Uterus (tissue), 4 donors: ENCODE measurements around the gene ACOX2. TPM values are rescaled to one million over a fixed set of nuclear protein-coding genes. Genes with fewer than 3 reads are reported as not detected.

Source experiments
- DNase-seq, 2 donors: peaks; one replicate each; pipeline ENCODE4 v3.0.0-alpha.2; 2019 to 2020
- H3K27ac ChIP-seq, 2 donors: fragments of 200-600 bp; sonication (generic); 1 replicate in 1 of 2; 2 replicates in 1 of 2; pipeline ENCODE4 v1.5.1; 2016 to 2018
- H3K27me3 ChIP-seq, 2 donors: fragments of 200-600 bp; sonication (generic); one replicate each; pipeline ENCODE4 v1.5.1; 2018 to 2019; ENCODE audit warnings: control low read depth in 1 of 2
- H3K36me3 ChIP-seq, 2 donors: fragments of 200-600 bp; sonication (generic); one replicate each; pipeline ENCODE4 v1.5.1; 2019; ENCODE audit warnings: control low read depth in 1 of 2
- H3K4me1 ChIP-seq, 2 donors: fragments of 200-600 bp; sonication (generic); one replicate each; pipeline ENCODE4 v1.5.1; 2018 to 2019; ENCODE audit warnings: control low read depth in 1 of 2
- H3K4me3 ChIP-seq, 2 donors: fragments of 200-600 bp; sonication (generic); 1 replicate in 1 of 2; 2 replicates in 1 of 2; pipeline ENCODE4 v1.5.1; 2018 to 2019; ENCODE audit warnings: mild to moderate bottlenecking in 1 of 2
- H3K9me3 ChIP-seq, 2 donors: fragments of 200-600 bp; sonication (generic); one replicate each; pipeline ENCODE4 v1.5.1; 2019; ENCODE audit warnings: control low read depth in 1 of 2
- POLR2A ChIP-seq, 2 donors: fragments of 450-650 bp; IDR thresholded peaks; one replicate each; pipeline ENCODE4 v1.6.1; 2016; ENCODE audit warnings: antibody characterized with exemption in 2 of 2, mild to moderate bottlenecking in 1 of 2, moderate library complexity in 1 of 2
- intact Hi-C: fragments of 100-400 bp; cut with DNase I; formaldehyde crosslinking; loops from one replicate; pipeline ENCODE4 v1.15.1; 2023; ENCODE audit warnings: low total_unique reads
- total RNA-seq, 4 donors: library from RNA; depleted of rRNA in 3 of 4; stranded (reverse); fragments of >200 nt in 3 of 4; gene quantifications; one replicate each; pipeline versions ENCODE4 v1.1.0 to v1.2.4, GENCODE V29; 2014 to 2023
- TF ChIP-seq, protein P1 (sequence below), 4 experiments: fragments of 200-600 bp in 2 of 4; fragments of 450-650 bp in 2 of 4; sonication (generic) in 2 of 4; IDR thresholded peaks; one replicate each; pipeline ENCODE4 v1.5.1; 2016 to 2019; ENCODE audit warnings: antibody characterized with exemption in 4 of 4, mild to moderate bottlenecking in 2 of 4, moderate library complexity in 1 of 4
- donor health status: DM: yes; HTN: yes; CAD: no.

ACOX2 gene
- total RNA-seq, 4 donors from 2014 or later = 10.3 to 33.7 (median 23.6) TPM

- Histone ChIP-seq H3K4me3 (no peak overlapping the region), H3K4me1 (no peaks in the 10 kb centered on the region)
- intact Hi-C loops = no loop called here
Measured at GRCh38 chr3:58507356-58508078, 29.5 kb downstream of the ACOX2 start.

DNA sequence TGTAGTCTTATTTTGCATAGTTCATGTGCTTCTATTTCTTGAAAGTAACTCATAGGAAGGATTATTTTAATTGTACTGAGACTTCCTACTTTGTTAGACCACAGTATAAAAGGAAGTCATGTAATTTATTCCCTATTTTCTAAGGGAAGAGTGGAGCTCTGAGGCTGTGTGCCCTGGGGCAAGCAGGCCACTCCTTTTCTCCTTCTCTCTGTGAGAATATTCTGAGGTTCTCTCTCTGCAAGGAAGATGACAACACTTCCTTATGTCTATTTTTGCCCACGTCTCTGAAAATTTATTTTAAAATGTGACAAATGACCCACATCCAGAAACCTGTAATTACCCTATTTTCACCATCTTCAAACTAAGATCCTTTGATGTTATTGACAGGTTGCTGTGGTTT lies 34.1 kb downstream of the ACOX2 start:
- Histone ChIP-seq H3K9me3 (no peaks in the 10 kb centered on the region), H3K36me3 (no peaks in the 10 kb centered on the region), H3K27ac (no peak overlapping the region), H3K4me1 (no peaks in the 10 kb centered on the region), H3K27me3 (no peaks in the 10 kb centered on the region), H3K4me3 (no peak overlapping the region)
- TF ChIP-seq, protein P1, sequence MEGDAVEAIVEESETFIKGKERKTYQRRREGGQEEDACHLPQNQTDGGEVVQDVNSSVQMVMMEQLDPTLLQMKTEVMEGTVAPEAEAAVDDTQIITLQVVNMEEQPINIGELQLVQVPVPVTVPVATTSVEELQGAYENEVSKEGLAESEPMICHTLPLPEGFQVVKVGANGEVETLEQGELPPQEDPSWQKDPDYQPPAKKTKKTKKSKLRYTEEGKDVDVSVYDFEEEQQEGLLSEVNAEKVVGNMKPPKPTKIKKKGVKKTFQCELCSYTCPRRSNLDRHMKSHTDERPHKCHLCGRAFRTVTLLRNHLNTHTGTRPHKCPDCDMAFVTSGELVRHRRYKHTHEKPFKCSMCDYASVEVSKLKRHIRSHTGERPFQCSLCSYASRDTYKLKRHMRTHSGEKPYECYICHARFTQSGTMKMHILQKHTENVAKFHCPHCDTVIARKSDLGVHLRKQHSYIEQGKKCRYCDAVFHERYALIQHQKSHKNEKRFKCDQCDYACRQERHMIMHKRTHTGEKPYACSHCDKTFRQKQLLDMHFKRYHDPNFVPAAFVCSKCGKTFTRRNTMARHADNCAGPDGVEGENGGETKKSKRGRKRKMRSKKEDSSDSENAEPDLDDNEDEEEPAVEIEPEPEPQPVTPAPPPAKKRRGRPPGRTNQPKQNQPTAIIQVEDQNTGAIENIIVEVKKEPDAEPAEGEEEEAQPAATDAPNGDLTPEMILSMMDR (IDR thresholded peaks at IDR 0.05) = no peak
- TF ChIP-seq POLR2A (IDR thresholded peaks at IDR 0.05) = no peak
- no peak for DNase-seq
- intact Hi-C loops = no loop called here

More at GRCh38 chr3:58507356-58508078, 29.5 kb downstream of the ACOX2 start:
- H3K36me3 ChIP-seq = no peaks in the 10 kb centered on the region
- no peaks in the 10 kb centered on the region for H3K9me3 ChIP-seq
- TF ChIP-seq, protein P1 (IDR thresholded peaks at IDR 0.05) = no peak
- TF ChIP-seq POLR2A (IDR thresholded peaks at IDR 0.05) = no peak
- no peaks in the 10 kb centered on the region for H3K27me3 ChIP-seq
- no peak for DNase-seq
- H3K27ac ChIP-seq = no peak overlapping the region

- DNase-seq = no peak
- H3K9me3 ChIP-seq = no peaks in the 10 kb centered on the region
- intact Hi-C loops = no loop called here
- H3K4me3 ChIP-seq = no peak overlapping the region
- H3K4me1 ChIP-seq = peaks cover 11 to 14% of the 10 kb centered on the region in 2 donors
- no peaks in the 10 kb centered on the region for H3K36me3 ChIP-seq
- no peaks in the 10 kb centered on the region for H3K27me3 ChIP-seq
- TF ChIP-seq POLR2A (IDR thresholded peaks at IDR 0.05) = no peak
- TF ChIP-seq, protein P1 (IDR thresholded peaks at IDR 0.05) = no peak
- H3K27ac ChIP-seq = no peak overlapping the region
Measured at GRCh38 chr3:58497097-58497496, 39.9 kb downstream of the ACOX2 start.

GRCh38 chr3:58496206-58496857 lies 40.7 kb downstream of the ACOX2 start:
- no peak for TF ChIP-seq POLR2A (IDR thresholded peaks at IDR 0.05)
- TF ChIP-seq, protein P1 (IDR thresholded peaks at IDR 0.05) = no peak
- intact Hi-C loops = no loop called here
- Histone ChIP-seq H3K4me3 (no peak overlapping the region), H3K27me3 (no peaks in the 10 kb centered on the region), H3K36me3 (no peaks in the 10 kb centered on the region), H3K4me1 (peaks cover 11 to 14% of the 10 kb centered on the region in 2 donors), H3K27ac (no peak overlapping the region), H3K9me3 (no peaks in the 10 kb centered on the region)
- DNase-seq = no peak

- H3K27me3 ChIP-seq = no peaks in the 10 kb centered on the region
- TF ChIP-seq, protein P1 (IDR thresholded peaks at IDR 0.05) = no peak
- no peak for TF ChIP-seq POLR2A (IDR thresholded peaks at IDR 0.05)
- DNase-seq = no peak
- H3K4me3 ChIP-seq = no peak overlapping the region
- peaks cover 14 to 15% of the 10 kb centered on the region in 2 donors for H3K4me1 ChIP-seq
- intact Hi-C loops = no loop called here
- H3K27ac ChIP-seq = no peak overlapping the region
- H3K9me3 ChIP-seq = no peaks in the 10 kb centered on the region
- no peaks in the 10 kb centered on the region for H3K36me3 ChIP-seq
Measured at GRCh38 chr3:58495101-58495500, 41.9 kb downstream of the ACOX2 start.
